SW480 (cell line): ENCODE measurements around the gene TLR3.
"Not testable (repeated sequence)": the region's sequence is repeated elsewhere in the genome, so short reads cannot be mapped to it uniquely, and the experiment has no call there.

Experiments
- DNase-seq: peaks from one replicate; pipeline ENCODE4 v3.0.0-alpha.2; 2016; ENCODE audit warnings: low spot score

Gene TLR3

DNA sequence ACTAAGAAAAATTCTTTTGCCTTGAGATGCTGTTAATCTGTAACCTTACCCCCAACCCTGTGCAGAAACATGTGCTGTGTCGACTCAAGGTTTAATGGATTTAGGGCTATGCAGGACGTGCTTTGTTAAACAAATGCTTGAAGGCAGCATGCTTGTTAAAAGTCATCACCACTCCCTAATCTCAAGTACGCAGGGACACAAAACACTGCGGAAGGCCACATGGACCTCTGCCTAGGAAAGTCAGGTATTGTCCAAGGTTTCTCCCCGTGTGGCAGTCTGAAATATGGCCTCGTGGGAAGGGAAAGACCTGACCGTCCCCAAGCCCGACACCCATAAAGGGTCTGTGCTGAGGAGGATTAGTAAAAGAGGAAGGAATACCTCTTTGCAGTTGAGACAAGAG is 18.8 kb upstream of the TLR3 start:
- DNase-seq = not testable (repeated sequence)

DNA sequence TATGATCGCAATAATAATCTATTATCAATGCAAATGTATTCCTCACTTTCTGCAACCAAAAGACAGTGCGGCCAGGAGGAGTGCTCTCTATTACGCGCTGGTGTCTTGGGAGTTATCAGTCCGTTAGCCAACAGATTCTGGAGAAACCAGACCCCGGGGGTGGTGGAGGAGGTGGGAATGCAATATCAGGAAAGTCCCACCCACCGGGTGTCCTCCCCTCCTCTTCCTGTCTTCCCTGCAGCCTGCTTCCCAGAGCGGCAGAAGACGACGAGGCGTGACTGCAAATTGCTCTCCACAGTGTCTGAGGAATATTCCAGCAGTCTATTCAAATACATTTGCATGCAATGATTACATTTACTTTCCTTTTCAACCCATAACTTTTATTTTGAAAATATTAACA is 17.9 kb upstream of the TLR3 start:
- DNase-seq = no peak

DNA sequence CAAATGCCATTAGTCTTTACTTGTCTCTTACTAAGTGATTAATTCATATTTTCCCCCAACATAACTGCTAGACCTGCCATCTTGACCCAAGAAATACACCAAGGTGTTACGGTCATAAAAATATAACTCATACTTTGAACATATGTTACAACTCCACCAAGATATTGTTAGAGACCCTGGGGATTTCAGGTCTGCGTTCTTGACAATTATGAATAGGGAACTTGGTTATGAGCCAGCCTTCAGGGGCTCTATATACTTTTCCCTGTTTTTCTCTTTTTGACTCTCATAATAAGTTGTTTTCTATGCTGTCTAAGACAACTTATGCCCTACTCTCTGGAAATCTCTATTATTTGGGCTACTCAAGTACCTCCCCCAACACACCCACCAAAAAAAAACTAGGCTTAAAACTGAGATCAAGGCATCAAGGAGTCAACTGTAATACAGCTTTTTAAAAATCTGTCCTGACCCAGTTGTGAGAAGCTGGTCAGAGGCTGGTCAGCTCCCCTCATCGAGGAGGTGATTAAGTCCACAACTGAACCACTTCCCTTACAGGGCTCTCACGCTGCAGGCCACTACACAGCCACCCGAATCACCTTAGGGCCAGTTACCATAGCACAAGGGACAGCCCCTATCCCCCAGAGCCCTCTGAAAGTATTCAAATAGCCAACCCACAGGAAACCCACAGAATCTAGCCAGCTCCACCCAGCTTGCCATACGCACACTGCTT is 10.5 kb upstream of the TLR3 start:
- no peak for DNase-seq

DNA sequence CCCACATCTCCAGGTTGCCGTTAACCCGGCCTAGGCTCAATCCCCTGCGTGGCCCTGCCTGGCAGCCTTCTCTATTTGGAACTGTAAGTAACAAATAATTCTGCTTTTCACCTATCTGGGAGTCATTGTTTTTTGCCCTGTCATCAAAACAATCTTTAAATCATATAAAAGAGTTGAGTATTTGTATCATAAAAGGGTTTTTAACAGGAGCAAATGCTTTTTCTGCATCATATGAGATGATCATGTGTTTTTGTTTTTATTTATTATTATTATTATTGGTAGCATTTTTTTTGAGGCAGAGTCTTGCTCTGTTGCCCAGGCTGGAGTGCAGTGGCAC is 10.0 kb upstream of the TLR3 start:
- DNase-seq = no peak

DNA sequence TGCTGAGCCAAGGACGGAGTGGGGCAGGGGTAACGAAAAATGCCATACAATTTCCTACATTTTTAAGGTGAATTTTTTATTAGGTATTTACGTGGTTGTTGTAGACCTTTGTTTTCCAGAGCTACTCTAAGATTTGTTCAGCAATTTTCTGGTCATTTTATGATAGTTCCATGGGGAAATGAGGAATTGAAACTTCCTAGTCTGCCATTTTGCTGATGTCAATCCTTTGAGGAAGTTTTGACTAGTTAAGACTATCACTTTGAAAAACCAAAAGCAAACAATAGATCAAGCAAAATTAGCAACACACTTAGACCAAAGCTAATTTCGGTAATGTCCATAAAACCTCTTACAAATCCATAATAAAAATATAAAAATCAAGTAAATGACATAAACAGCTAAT is 7.0 kb upstream of the TLR3 start:
- DNase-seq = no peak

DNA sequence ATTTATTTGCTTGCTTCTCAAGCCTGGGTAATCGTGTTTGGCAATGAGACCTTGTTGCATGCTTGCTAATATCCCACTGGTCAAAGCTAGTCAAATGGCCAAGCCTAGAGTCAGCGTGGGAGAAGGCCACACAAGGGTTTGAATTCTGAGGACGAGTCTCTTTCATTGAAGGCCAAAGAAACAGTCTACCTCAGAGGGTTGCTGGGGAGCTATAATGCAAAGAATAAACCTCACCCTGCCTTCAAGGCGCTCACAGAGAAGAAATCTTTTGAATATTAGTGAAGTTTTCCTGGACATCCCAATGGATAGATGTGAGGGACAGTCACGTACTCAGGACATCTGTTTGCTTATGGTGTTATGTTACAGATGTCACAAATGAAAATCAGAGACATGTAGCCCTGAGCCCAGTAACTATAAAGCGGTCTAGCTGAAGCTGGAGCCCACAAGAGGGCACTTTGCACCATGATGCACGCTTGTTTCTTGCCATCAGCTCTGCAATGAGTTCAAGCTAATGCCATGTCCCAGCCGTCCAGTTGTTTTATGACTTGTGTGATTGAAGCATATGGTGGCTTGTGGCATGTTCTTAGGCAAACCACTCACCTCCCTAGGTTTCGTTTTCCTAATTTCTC is 1.1 kb upstream of the TLR3 start:
- peak; percentile 72 for DNase-seq

DNA sequence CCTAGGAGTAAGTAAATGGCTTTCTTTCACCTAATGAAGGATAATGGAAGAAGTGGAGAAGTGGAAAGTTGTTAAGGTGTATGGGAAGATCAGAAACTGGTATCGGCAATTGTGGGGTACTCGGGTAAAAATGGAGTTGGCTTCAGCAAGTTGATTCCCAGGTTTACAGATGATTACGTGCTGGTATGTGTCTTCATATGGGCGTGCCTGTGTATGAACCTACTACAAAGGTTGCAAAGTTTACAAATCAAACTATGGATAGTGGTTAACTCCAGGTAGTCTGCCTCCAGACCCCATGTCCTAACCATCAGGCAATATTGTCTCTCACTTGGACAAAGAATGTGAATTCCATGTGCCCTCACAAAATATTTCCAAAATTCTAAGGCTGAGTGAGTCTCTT is 773 bp downstream of the TLR3 start:
- DNase-seq = no peak

DNA sequence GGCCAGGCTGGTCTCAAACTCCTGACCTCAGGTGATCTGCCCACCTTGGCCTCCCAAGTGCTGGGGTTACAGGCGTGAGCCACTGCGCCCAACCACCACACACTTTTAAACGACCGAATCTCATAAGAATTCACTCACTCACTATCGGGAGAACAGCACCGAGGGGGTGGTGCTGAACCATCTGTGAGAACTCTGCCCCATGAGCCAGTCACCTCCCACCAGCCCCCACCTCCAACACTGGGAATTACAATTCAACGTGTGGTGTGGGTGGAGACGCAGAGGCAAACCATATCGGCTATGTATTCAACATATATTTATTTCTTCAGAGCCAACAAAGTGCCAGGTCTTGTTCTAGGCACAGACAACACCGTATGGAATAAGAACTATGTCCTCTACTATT is 3.6 kb downstream of the TLR3 start:
- no peak for DNase-seq

DNA sequence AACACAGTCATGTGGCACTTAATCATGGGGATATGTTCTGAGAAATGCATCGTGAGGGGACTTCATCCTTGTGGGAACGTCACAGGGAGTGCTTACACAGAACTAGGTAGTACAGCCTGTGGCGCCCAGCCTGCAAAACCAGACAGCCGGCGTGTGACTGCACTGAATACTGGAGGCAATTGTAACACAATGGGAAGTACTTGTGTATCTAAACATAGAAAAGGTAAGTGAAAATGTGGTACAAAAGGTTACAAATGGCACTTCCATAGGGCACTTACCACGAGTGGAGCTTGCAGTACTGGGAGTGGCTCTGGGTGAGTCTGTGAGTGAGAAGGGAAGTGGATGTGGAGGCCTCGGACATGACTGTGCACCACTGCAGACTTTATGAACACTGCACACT is 5.2 kb downstream of the TLR3 start:
- no peak for DNase-seq

DNA sequence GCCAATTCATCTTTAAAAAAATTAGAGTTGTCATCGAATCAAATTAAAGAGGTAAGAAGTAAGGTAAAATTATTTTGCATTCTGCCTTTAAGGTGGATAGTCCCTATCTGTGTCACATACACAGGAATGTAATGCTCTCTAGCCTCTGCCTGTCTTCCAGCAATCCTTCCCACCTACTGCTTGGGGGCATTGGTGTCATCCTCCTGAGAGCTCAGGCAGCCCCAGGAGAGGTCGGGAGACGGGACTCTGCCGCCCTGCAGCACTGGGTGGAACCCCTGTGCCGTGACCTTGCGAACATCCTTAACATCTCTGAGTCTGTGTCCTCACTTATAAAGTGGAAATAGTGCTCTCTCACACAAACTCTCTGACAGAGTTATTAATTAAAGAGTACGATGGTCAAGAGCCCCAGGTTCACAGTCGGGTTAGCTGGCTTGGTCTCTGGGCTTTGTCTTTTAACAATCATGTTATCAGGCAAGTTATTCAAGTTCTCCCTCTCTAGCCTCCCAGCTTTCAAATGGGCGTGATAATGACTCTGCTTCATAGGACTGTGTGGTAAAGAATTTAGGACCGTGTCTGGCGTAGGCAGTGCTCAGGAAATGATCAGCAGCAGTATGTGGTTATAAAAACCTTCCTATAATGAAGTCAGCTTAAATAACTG is 10.2 kb downstream of the TLR3 start:
- no peak for DNase-seq

DNA sequence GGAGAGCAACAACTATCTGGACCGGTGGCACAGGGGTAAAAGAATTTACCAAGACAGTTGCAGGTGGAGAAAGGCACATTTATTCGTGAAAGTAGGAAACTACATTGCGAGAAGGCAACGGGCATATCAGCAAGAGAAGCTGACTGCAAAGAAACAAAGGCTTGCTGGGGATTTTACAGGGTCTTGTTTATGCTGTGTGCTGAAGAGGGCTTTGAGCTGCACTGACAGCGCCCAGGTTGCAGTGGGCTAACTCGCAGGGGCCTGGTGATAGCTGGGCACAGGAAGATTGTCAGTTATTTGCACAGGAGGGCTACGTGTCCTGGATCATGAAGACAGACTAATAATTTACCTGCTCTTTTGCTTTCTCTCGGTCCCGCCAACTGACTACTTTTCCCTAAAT is 10.7 kb downstream of the TLR3 start:
- DNase-seq = no peak

DNA sequence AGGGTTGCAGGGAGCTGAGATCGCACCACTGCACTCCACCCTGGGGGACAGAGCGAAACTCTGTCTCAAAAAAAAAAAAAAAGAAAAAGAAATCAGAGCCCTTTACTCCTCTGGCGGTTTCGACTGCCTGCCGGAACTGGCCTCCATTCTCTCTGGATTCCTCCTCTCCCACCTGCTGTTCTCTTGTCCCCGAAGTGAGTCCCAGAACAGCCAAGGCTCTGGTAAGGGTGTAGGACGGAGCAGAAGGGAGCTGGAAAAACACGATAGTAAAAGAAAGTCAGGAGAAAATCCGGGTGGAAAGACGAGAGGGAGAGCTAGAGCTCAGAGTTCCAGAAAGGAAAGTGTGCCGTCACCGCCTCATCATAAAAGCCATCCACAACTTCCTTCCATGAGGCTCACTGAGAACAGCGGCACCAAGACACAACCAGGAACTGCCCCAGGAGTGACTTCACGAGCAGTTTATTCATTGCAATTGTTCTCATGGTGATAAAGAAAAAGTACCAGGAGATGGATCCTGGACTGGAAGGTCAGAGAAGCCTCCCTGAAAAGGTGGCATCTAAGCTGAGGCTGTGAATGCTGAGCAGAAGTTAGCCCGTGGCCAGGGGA is 12.3 kb downstream of the TLR3 start:
- DNase-seq = no peak

DNA sequence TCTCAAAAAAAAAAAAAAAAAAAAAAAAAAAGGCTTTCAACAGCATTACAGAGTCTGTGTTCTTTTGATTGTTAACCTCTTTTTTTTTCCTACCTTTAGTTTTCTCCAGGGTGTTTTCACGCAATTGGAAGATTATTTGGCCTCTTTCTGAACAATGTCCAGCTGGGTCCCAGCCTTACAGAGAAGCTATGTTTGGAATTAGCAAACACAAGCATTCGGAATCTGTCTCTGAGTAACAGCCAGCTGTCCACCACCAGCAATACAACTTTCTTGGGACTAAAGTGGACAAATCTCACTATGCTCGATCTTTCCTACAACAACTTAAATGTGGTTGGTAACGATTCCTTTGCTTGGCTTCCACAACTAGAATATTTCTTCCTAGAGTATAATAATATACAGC is 13.3 kb downstream of the TLR3 start:
- DNase-seq = no peak

DNA sequence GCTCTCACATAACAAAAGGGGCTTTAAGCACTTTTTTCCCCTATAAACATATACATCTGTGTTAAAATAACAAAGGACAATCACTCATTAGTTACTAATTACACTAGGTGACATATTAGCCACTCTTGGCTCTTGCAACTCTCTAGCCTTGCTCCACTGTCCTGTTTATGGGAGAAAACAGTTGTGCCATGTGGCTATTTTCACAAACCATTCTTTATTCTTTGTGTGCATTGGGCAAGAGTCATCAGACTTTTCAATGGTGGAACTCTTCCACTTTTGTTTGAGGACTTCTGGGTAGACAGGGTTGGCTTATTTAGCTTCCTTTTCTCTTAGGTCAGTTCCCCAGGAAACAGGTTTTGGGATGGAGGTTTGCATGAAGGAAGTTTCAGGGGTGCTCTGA is 19.6 kb downstream of the TLR3 start:
- no peak for DNase-seq

DNA sequence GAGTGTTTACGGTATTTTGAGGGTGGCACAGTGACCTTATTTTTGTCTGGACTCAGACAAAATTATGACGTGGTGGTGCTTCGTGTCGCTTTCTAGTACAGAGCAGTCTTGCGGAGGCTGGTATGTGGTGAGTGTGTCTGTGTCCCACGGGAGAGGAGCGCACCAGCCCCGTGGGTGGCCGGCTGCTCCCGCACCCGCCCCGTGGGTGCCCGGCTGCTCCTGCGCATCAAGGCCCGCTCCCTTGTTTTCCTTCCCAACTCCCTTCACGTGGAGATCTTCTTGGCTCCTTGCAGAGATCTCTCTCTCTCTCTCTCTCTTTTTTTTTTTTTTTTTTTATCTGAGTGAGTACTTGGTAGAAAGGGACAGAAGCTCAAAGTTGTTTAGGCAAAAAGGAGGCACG is 23.3 kb downstream of the TLR3 start:
- DNase-seq = no peak

DNA sequence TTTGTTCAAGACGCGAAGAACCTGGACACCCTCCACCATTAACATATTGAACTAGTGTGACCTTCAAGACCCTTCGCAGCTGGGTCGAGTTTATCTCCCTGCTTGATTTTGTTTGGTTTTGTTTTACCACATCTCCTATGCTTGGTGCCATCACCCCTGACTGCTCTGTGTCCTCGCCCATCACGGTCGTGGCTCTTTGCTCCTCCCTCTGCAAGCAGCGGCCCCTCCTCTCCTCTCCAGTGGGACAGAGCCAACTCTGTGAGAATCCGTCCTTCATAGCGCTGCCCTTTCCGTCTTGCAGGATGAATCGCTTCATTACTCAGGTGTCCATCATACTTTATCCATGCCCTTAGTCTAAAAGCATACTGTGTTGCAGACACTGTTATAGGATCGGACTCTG is 26.4 kb downstream of the TLR3 start:
- peak; percentile 5 for DNase-seq

DNA sequence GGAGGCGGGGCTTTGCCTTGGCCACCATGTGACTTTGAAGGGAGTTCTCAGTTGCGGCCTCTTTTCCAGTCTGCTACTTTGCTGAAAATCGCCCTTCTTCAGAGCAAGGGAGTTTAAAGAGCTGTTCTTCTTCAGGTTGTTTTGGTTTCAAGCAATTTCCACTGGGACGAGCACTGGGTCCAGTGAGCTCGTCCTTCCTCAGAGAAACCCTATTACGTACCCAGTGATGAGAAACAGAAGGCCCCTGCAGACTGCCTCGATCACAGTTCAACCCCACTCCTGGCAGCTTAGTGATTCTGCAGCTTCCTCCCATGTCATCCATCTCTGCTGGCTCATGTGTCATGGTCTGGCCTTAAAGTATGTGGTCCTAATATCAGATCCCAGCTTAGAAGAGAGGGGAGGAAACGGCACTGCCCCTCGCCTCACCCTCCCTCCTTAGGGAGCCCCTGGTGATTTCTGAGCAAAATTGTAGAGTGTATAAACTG is 27.8 kb downstream of the TLR3 start:
- DNase-seq = no peak

DNA sequence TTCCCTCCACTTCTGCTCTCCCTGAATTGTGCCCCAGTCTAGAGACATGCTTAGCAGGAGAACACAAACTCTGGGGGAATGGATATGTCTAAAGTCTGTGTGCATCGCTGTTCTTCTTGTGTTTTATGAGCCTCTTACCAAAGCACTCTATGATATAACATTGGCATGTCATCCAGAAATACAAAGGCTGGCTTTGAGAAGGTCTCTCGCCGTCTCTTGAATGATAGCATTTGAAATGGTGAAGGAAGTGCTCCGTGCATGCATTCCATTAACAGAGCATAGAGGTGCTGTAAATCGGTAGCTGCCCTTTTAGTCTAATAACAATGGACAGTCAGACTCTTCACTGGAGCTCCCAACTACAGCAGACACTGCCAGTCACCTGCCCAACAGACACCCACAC is 28.4 kb downstream of the TLR3 start:
- no peak for DNase-seq

DNA sequence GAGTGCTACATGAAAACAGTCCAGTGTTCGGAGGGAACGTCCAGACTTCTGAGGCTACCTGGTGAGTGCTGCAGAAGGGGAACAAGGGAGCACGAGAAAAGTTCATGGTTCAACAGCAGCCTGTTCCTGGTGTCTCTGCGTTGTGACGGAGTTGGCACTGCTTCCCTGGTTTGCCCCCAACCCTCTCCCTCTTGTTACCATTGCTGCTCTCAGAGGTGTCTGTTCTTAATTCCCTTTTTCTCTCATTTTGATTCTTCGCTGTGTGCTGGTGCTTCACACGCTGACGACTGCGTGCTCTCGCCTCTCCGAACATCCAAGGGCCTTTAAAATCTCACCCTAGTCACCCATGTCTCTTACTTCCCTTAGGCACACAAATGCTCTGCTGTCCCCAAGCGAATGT is 34.0 kb downstream of the TLR3 start:
- no peak for DNase-seq

DNA sequence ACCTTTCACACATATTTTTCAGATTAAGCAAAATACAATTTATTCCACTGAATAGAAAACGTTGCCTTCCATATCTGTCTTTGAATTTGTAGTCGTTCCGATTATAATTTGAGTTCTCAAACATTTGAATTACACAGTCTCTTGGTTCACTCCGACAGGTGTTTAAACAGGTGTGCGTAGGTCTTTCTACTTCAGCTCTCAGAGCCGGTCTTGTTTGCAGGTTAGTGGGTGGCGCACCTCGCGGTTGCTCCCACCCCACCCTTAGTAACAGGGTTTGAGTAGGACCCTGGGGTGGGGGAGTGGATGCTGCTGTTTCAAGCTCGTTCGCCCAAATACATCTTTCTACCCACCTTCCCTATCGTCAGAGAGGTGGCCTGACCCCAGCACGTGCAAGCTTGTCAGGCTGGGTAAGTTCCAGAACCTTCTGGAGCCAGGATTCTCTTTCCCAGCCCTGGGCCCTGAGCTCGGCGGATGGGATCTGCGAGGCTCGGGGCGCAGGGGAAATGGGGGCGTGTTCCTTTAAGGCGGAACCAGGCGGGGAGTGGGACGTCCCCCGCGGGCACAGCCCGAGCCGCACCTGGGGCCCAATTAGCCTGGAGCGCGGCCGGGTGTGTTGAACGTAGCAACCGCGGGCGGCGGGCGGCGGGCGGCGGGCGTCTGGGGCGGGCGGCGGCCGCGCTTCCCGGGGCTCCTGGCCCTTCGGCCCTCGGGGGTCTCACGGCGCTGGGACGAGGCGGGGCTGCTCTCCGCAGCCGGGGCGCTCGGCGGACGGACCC is 35.3 kb downstream of the TLR3 start, which contains the start of gene FAM149A:
Gene FAM149A (plus strand): TSS at position 591 of the 776 bp plus-strand sequence.
- DNase-seq = peak; percentile 60

DNA sequence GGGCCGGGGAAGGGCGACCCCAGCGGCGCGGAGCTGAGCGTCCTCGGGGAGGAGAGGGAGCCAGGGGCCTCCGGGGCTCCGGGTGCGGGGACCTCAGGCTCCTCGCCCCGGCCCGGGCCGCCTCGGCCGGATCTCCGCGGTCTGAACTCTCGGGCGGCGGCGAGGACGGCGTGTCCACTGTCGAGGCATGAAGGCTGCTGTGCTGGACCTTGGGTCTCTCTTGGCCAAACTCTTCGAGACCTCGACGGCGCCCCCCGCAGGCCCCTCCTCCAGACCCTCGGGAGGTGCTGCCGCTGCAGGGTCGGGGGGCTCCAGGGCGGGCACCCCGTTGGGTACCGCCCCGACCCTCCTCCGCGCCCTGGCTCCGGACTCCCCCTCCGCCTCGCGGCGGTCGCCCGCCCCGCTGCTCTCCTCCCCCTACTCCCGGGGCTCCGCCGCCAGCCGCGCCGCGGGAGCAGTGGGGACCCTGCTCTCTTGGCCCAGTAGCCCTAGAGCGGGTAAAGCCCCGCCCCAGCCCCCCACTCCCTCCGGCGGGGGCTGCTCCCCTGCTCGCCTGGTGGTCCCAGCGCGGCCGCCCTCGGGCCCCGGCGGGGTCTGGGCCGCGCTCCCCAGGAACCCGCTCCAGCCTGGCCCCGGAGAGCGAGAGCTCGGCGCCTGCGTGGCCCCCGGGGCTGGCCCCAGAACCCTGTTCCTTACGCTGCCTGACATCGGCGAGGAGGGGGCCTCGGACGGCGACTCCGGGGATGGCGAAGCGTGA is 36.1 kb downstream of the TLR3 start:
- DNase-seq = peak; percentile 7
